Activated CD8-positive, alpha-beta memory T cell treated with anti-CD3 and anti-CD28 coated beads for 4 hours (primary cell): Measurements from ENCODE around the gene RAB3IL1.

Experiments used
- DNase-seq, 2 donors: peaks; one replicate each; pipeline ENCODE4 v3.0.0-alpha.2; 2020; ENCODE audit warnings: low read depth in 2 of 2

Gene RAB3IL1

GRCh38 chr11:61952882-61953281 is 35.5 kb upstream of the RAB3IL1 start:
- DNase-seq = no peak

- DNase-seq = no peak
Measured at GRCh38 chr11:61951484-61952135, 34.2 kb upstream of the RAB3IL1 start.

GRCh38 chr11:61950035-61950547 is 32.7 kb upstream of the RAB3IL1 start, which contains the start of gene BEST1:
BEST1 (plus strand) TSS chr11:61950351; CDS start chr11:61951807, 1,456 bp downstream.
- DNase-seq = no peak

GRCh38 chr11:61949169-61950034 is 32.0 kb upstream of the RAB3IL1 start:
- DNase-seq = no peak

- DNase-seq = no peak
Measured at GRCh38 chr11:61948505-61948904, 31.1 kb upstream of the RAB3IL1 start.

GRCh38 chr11:61947486-61948210 is 30.3 kb upstream of the RAB3IL1 start:
- DNase-seq = no peak

GRCh38 chr11:61946894-61947293 is 29.5 kb upstream of the RAB3IL1 start:
- DNase-seq = no peak

- DNase-seq = no peak
Measured at GRCh38 chr11:61945191-61945590, 27.8 kb upstream of the RAB3IL1 start.

GRCh38 chr11:61940466-61940865 is 23.1 kb upstream of the RAB3IL1 start:
- no peak for DNase-seq

- DNase-seq = no peak
Measured at GRCh38 chr11:61935861-61936260, 18.5 kb upstream of the RAB3IL1 start.

- no peak for DNase-seq
Measured at GRCh38 chr11:61930933-61931332, 13.6 kb upstream of the RAB3IL1 start.

- no peak for DNase-seq
Measured at GRCh38 chr11:61928606-61929005, 11.2 kb upstream of the RAB3IL1 start.

GRCh38 chr11:61927501-61927900 is 10.1 kb upstream of the RAB3IL1 start:
- no peak for DNase-seq

GRCh38 chr11:61926235-61926634 is 8.9 kb upstream of the RAB3IL1 start:
- no peak for DNase-seq

- DNase-seq = no peak
Measured at GRCh38 chr11:61925736-61926135, 8.4 kb upstream of the RAB3IL1 start.

- DNase-seq = no peak
Measured at GRCh38 chr11:61924064-61924455, 6.7 kb upstream of the RAB3IL1 start.

GRCh38 chr11:61923166-61924063 is 6.0 kb upstream of the RAB3IL1 start:
- no peak for DNase-seq

GRCh38 chr11:61922539-61922938 is 5.2 kb upstream of the RAB3IL1 start:
- no peak for DNase-seq

- DNase-seq = no peak
Measured at GRCh38 chr11:61921446-61921845, 4.1 kb upstream of the RAB3IL1 start.

- no peak for DNase-seq
Measured at GRCh38 chr11:61919705-61920631, 2.6 kb upstream of the RAB3IL1 start.
